Epidermal melanocyte (primary cell): Measurements from ENCODE around the gene SIRPG.
"Not testable (repeated sequence)": the region's sequence is repeated elsewhere in the genome, so short reads cannot be mapped to it uniquely, and the experiment has no call there.

ENCODE experiments used
- DNase-seq: peaks from one replicate; pipeline ENCODE4 v3.0.0; 2011; ENCODE audit warnings: low spot score; ENCODE audit not compliant: insufficient read length

Gene SIRPG

GRCh38 chr20:1657556-1658334, at the start of gene SIRPG:
SIRPG (minus strand) TSS chr20:1657779; CDS start chr20:1657714, 65 bp downstream.
- no peak for DNase-seq

GRCh38 chr20:1706887-1707286, 49.3 kb upstream of the SIRPG start:
- DNase-seq, result not testable (repeated sequence)

DNA sequence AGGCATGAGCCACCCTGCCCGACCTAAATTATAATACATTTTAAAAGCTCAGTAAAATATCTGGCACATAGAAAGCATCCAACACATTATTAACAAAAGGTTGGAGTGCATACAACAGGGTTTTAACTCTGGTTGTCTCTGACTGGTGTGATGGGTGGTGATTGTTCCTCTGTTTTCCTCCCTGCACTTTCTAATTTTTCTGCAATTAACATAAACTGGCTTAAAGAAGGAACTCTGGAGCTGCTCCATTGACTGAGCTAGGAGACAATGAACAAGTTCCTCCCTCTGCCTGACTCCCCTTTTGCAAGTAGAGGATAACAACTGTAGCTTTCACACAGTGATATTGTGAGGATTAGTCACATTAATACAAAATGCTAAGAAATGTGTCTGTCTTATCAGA, 48.5 kb upstream of the SIRPG start:
- DNase-seq, result no peak

DNA sequence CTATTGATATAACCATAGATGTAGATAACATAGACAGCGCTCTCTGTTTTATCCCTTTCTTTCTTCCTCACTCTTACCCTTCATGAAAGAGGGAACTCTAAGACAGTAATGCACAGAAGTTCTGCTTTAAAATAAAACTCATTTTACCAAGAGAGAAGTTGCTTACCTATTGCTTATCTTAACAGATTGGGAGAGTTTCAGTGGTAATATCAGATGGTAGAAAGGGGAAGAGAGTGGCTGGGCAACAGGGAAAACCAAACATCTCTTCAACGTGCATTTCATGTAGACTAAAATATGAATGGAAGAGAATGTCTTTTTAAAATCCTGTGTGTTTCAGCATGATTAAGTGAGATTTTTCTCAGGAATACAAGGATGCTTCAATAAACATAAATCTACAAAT, 45.3 kb upstream of the SIRPG start:
- no peak for DNase-seq

- DNase-seq, result no peak
Observed at GRCh38 chr20:1702328-1702727, 44.7 kb upstream of the SIRPG start.

GRCh38 chr20:1700990-1701389, 43.4 kb upstream of the SIRPG start:
- no peak for DNase-seq

- DNase-seq, result no peak
Observed at GRCh38 chr20:1697592-1697991, 40.0 kb upstream of the SIRPG start.

GRCh38 chr20:1696521-1697209, 39.1 kb upstream of the SIRPG start:
- no peak for DNase-seq

DNA sequence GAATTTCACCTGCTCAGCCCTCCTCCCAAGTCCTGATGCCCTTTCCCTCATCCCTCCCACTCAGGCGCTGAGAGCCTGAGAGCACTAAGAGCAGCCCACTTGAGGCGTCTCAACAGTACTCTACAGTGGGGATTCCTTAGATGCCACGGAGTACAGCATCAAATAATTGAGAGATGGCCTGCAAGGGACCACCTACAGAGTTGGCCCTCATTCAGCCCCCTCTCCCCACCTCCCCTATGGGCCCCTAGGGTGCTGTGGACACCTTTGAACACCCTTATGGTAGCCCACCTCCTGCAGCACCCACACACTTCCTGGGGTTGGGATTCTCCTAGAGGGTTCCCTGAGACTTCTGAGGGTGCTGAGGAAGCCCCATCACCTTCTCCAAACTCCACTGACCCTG, 37.1 kb upstream of the SIRPG start:
- DNase-seq, result no peak

GRCh38 chr20:1693427-1693826, 35.8 kb upstream of the SIRPG start:
- no peak for DNase-seq

GRCh38 chr20:1689721-1690120, 32.1 kb upstream of the SIRPG start:
- no peak for DNase-seq

- no peak for DNase-seq
Observed at GRCh38 chr20:1688886-1689538, 31.4 kb upstream of the SIRPG start.

GRCh38 chr20:1687053-1687452, 29.5 kb upstream of the SIRPG start:
- no peak for DNase-seq

DNA sequence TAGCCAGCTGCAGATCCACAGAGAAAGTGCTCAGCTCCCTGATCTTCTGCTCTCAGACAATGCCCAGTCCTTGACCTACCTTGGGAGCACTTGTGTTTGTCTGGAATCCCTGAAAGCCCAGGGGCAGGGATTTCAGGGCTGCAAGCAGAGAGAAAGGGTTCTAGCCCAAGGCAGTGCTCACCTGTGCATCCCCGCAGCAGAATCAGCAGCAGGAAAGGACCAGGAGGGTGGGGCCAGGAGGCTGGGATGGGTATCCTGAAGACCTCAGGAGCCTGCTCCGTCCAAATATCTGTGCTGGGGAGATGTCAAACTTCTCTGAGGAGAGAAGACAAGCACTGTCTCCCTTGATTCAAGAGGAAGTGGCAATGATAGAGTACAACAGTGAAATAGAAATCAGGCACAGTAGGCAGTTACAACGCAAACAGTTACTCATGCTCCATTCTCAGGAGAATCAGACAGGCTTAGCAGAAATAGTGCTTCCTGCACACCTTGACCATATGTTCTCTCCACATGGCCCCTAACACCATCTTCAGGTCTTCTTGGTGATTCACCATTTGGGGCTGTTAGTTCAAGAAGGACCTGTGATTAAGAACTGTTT, 28.7 kb upstream of the SIRPG start:
- no peak for DNase-seq

GRCh38 chr20:1685304-1686052, 27.9 kb upstream of the SIRPG start:
- DNase-seq, result no peak

GRCh38 chr20:1684872-1685271, 27.3 kb upstream of the SIRPG start:
- DNase-seq, result no peak

DNA sequence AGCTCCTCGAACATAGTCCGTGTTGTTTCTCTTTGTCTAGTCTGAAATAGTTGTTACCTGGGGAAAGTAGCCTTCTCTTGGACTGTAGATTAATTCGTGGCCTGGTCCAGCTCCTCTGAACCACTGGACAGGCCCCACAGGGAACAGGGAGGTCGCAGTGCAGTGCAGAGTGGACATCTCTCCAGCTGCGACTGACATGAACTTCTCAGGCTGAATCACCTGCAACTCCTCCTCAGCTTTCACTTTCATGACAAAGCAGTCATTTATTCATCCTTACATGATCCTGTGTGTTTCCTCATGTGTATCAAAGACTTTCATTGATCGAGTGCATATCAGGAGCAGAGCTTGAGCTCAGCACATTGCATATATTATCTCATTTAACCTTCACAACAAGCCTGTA, 19.1 kb upstream of the SIRPG start:
- DNase-seq, result no peak

DNA sequence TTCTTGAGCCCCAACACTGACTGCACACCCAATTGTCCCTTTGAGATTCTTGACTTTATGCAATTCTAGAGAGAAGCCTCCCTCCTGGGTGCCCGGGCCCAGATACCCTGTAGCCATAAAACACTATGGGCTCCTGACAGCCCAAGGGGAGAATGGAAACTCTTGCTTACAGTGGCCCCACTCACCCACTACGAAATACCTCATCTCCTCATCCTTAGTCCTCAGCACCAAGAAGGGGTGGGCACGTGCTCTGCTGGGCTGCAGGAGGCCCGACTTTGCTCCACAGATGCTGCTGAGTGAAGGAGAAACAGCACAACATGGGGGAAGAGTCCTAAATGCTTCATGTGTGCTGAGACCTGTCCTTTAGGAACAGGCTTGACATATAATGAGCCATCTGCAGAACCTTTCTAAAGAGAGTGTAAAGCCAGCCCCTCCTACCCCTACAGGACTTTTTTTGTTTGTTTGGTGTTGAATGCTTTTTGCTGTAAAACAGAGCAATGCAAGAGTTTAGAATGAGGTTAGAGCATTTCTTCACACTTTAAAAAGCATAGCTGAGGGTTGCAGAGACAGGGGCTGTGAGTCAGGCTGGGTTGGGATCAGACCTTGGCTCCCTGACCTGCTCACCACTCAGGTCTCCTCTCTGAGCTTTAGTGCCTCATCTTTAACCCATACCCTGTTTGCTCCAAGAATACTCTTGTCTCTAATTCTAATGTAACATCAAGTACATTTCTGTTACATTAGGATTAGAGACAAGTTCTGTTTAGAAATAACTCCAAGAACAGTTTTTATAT, 17.6 kb upstream of the SIRPG start:
- no peak for DNase-seq

DNA sequence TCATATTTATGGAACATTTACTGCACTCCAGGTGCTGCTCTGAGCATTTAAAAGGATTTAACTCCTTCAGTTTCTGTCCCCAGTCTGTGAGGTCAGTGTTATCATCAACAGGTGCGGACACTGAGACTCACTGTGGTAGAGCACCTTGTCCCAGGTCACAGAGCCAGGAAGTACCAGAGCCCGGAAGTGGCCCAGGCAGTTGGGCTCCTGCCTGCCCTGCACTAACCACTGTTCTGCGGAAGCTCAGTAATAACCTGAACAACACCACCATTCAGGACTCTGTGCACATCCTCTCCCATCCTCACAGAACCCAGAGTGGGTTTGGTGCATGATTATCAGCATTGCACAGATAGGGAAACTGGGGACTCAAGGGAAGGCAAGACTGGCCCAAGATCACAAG, 16.8 kb upstream of the SIRPG start:
- DNase-seq, result no peak

- no peak for DNase-seq
Observed at GRCh38 chr20:1673424-1673823, 15.8 kb upstream of the SIRPG start.

DNA sequence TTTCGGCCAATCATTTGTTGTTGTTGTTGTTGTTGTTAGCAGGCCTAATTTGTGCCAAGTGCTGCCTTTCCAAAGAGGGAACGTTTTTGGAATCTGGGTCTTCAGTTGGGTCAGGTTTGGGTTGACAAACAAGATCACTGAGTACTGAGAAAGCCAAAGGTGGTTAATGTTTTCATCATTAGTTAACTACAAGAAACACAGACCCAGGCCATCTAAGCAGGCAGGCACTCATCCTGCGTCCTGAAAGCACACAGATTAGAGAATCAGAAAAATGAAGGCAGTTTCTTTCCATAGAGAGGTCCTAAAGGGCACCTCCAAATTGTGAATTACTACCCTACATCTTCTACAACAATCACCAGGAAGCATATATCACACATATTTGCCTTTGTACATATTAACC, 15.1 kb upstream of the SIRPG start:
- no peak for DNase-seq
